Heart right ventricle (tissue), 16 donors: ENCODE measurements around the gene NR5A1. TPM values are rescaled to one million over a fixed set of nuclear protein-coding genes. Genes with fewer than 3 reads are reported as not detected.

Experiments
- ATAC-seq, 8 donors: fragments of 200-7000 bp; cut with Tn5 transposase; one replicate each; pipeline ENCODE4 v1.9.1; 2020; ENCODE audit warnings: mild to moderate bottlenecking in 8 of 8, moderate library complexity in 8 of 8, moderate number of reproducible peaks in 1 of 8
- DNase-seq, 2 donors: peaks; one replicate each; pipeline ENCODE4 v3.0.0-alpha.2; 2020
- H3K27ac ChIP-seq, 10 donors: fragments of 200-600 bp; sonication (generic) in 2 of 10; one replicate each; pipeline versions ENCODE4 v1.5.0 to v1.8.0; 2020 to 2022; ENCODE audit warnings: mild to moderate bottlenecking in 3 of 10
- H3K27me3 ChIP-seq, 7 donors: fragments of 200-600 bp; one replicate each; pipeline ENCODE4 v1.8.0; 2021 to 2022; ENCODE audit warnings: mild to moderate bottlenecking in 2 of 7
- H3K36me3 ChIP-seq, 9 donors: fragments of 200-600 bp; sonication (generic) in 1 of 9; one replicate each; pipeline versions ENCODE4 v1.5.0 to v1.8.0; 2020 to 2022; ENCODE audit warnings: mild to moderate bottlenecking in 2 of 9
- H3K4me1 ChIP-seq, 9 donors: fragments of 200-600 bp; sonication (generic) in 1 of 9; one replicate each; pipeline versions ENCODE4 v1.5.0 to v1.8.0; 2020 to 2022; ENCODE audit warnings: mild to moderate bottlenecking in 4 of 9
- H3K4me3 ChIP-seq, 10 donors: fragments of 200-600 bp; sonication (generic) in 2 of 10; one replicate each; pipeline versions ENCODE4 v1.5.0 to v1.8.0; 2020 to 2022; ENCODE audit warnings: mild to moderate bottlenecking in 7 of 10, moderate library complexity in 2 of 10
- H3K9me3 ChIP-seq, 11 donors: fragments of 200-600 bp in 10 of 11; sonication (generic) in 2 of 11; one replicate each; pipeline versions ENCODE4 v1.5.0 to v1.8.0; 2013 to 2022; ENCODE audit warnings: mild to moderate bottlenecking in 2 of 11, control low read depth in 1 of 11, moderate library complexity in 1 of 11
- WGBS, 2 donors: extraction: QIAGEN DNeasy Blood & Tissue Kit; methylation state at CpG; one replicate each; pipeline ENCODE4 v1.1.7; 2013; ENCODE audit warnings: inconsistent platforms in 1 of 2; 5-methylcytosine and 5-hydroxymethylcytosine counted together
- intact Hi-C, 10 donors: fragments of 100-400 bp; cut with DNase I; formaldehyde crosslinking; loops; one replicate each; pipeline versions ENCODE4 v1.11.1 to v1.14.2; 2022
- polyA plus RNA-seq, 2 donors: library from polyadenylated mRNA; stranded (reverse); fragments of 200-250 nt; gene quantifications; one replicate each; pipeline ENCODE4 v1.2.3, GENCODE V29; 2013
- total RNA-seq, 10 donors: library from RNA; stranded (reverse); fragmentation: NEBNext Ultra II Directional in 3 of 10; extraction: Animal tissue kit (Norgen Biotek cat#: 25700) in 3 of 10; gene quantifications; one replicate each; pipeline versions ENCODE4 v1.2.1 to v1.2.4, GENCODE V29; 2021 to 2023
- TF ChIP-seq, protein P1 (sequence below), 9 donors: fragments of 200-600 bp; sonication (generic) in 2 of 9; IDR thresholded peaks; one replicate each; pipeline versions ENCODE4 v1.5.0 to v1.8.0; 2021 to 2022; ENCODE audit warnings: antibody characterized with exemption in 9 of 9, mild to moderate bottlenecking in 5 of 9, moderate library complexity in 1 of 9
- donor health status: Arrhythmogenic right ventricular cardiomyopathy.
- donor health status: ischemic (EF 13 %, LVEDD 7.1; RV severe dilation, severe dysfunction).
- donor health status: healthy with polysubstance abuse.
- donor health status: DM: no; HTN: yes; CAD: no.
- donor health status: DM: no; HTN: no; CAD: no.
- donor health status: ischemic (EF 25% LVEDD 6.9; RV normal size, moderate dysfunction).
- donor health status: ischemic (EF 25% LVEDD 5.7; RV mildly dilated, moderate dysfunction).
- donor health status: healthy.
- donor health status: DM: yes; HTN: yes; CAD: no.
- donor health status: Ischemic cardiomyopathy.
- donor health status: ischemic (EF 35%, LVEDD 5.7; RV mildly dilated, moderate dysfunction).
- donor health status: nonischemic (EF 11% LVEDD 7.7; RV severe dilation, severe dysfunction).
- donor health status: DM: yes; HTN: yes; CAD: no.
- donor health status: PGD.
- donor health status: ischemic (EF 29% LVEDD 5.4; RV normal size, mild dysfunction).
- donor health status: nonischemic (EF 23%, LVEDD 6.1; RV moderate dilation, normal function).

The NR5A1 gene
- total and polyA plus RNA-seq, 12 donors: 0.01 to 0.15 TPM; not detected in 10

GRCh38 chr9:124551472-124552272 lies 44.5 kb upstream of the NR5A1 start:
- peak in 7 of 8 donors; percentile 66 to 84 (median 75) for ATAC-seq
- no peaks in the 10 kb centered on the region for H3K27me3 ChIP-seq
- peaks cover 0 to 10% (median 0%) of the 10 kb centered on the region in 9 donors for H3K4me1 ChIP-seq
- no peak overlapping the region for H3K4me3 ChIP-seq
- TF ChIP-seq, protein P1, sequence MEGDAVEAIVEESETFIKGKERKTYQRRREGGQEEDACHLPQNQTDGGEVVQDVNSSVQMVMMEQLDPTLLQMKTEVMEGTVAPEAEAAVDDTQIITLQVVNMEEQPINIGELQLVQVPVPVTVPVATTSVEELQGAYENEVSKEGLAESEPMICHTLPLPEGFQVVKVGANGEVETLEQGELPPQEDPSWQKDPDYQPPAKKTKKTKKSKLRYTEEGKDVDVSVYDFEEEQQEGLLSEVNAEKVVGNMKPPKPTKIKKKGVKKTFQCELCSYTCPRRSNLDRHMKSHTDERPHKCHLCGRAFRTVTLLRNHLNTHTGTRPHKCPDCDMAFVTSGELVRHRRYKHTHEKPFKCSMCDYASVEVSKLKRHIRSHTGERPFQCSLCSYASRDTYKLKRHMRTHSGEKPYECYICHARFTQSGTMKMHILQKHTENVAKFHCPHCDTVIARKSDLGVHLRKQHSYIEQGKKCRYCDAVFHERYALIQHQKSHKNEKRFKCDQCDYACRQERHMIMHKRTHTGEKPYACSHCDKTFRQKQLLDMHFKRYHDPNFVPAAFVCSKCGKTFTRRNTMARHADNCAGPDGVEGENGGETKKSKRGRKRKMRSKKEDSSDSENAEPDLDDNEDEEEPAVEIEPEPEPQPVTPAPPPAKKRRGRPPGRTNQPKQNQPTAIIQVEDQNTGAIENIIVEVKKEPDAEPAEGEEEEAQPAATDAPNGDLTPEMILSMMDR (IDR thresholded peaks at IDR 0.05): peak in 7 of 9 donors; percentile 47 to 70 (median 60)
- WGBS, 2 donors: 13 to 25% methylated on average over 4 of the region's 4 CpGs
- no peaks in the 10 kb centered on the region for H3K36me3 ChIP-seq
- intact Hi-C loops: loop anchor here in 7 of 10 donors (5.0 to 10.0 kb wide), 3 partner anchors 66 to 163 kb away; no protein-coding TSS in a partner anchor
- DNase-seq: peak in 1 of 2 donors; percentile 30
- H3K9me3 ChIP-seq: no peaks in the 10 kb centered on the region
- H3K27ac ChIP-seq: no peak overlapping the region

DNA sequence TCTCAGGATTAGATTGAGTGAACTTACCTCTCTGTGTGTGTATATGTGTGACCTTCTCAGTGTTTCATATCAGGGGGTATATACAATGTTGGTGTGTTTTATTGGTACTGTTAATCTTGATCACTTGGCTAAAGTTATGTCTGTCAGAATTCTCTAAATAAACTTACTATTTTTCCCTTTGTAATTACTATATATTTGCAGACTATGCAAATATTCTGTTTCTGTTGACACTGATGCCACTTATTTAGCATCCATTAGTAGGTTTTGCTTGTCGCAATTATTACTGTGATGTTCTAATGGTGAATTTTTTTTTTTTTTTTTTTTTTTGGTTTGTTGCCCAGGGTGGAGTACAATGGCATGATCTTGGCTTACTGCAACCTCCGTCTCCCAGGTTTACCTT lies 42.9 kb upstream of the NR5A1 start:
- 83 to 93% methylated on average over 2 of the region's 2 CpGs for WGBS, 2 donors
- intact Hi-C loops: loop anchor here in 7 of 10 donors (5.0 to 10.0 kb wide), 3 partner anchors 67 to 165 kb away; no protein-coding TSS in a partner anchor

GRCh38 chr9:124549016-124549415 lies 41.8 kb upstream of the NR5A1 start:
- Histone ChIP-seq H3K4me3 (no peak overlapping the region), H3K9me3 (no peaks in the 10 kb centered on the region), H3K27ac (no peak overlapping the region), H3K27me3 (no peaks in the 10 kb centered on the region), H3K36me3 (no peaks in the 10 kb centered on the region), H3K4me1 (peaks cover 0 to 10% (median 0%) of the 10 kb centered on the region in 9 donors)
- intact Hi-C loops: loop anchor here in 1 of 10 donors (5.0 kb wide), 1 partner anchor 682 kb away; no protein-coding TSS in a partner anchor
- WGBS, 2 donors: 36 to 54% methylated on average over 1 of the region's 1 CpG
- TF ChIP-seq, protein P1 (IDR thresholded peaks at IDR 0.05): no peak
- ATAC-seq: no peak
- DNase-seq: no peak

More for the DNA sequence above, 42.9 kb upstream of the NR5A1 start:
- H3K36me3 ChIP-seq: no peaks in the 10 kb centered on the region
- DNase-seq (no peak), ATAC-seq (no peak)
- no peak overlapping the region for H3K4me3 ChIP-seq
- TF ChIP-seq, protein P1 (IDR thresholded peaks at IDR 0.05): no peak
- H3K4me1 ChIP-seq: peaks cover 0 to 10% (median 0%) of the 10 kb centered on the region in 9 donors
- H3K27me3 ChIP-seq: no peaks in the 10 kb centered on the region
- no peak overlapping the region for H3K27ac ChIP-seq
- no peaks in the 10 kb centered on the region for H3K9me3 ChIP-seq

- intact Hi-C loops: no loop called here
- WGBS, 2 donors: 88 to 93% methylated on average over 2 of the region's 2 CpGs
- ATAC-seq: no peak
Measured at GRCh38 chr9:124544535-124544934, 37.3 kb upstream of the NR5A1 start.

More at GRCh38 chr9:124544535-124544934, 37.3 kb upstream of the NR5A1 start:
- Histone ChIP-seq H3K27me3 (no peaks in the 10 kb centered on the region), H3K4me1 (no peaks in the 10 kb centered on the region), H3K36me3 (peaks cover 0 to 4% (median 0%) of the 10 kb centered on the region in 9 donors), H3K27ac (no peak overlapping the region), H3K4me3 (no peak overlapping the region), H3K9me3 (no peaks in the 10 kb centered on the region)
- TF ChIP-seq, protein P1 (IDR thresholded peaks at IDR 0.05): no peak
- no peak for DNase-seq
